K562 (cell line): ENCODE measurements around the gene HMBS. TPM values are rescaled to one million over a fixed set of nuclear protein-coding genes. Genes with fewer than 3 reads are reported as not detected.

Experiments
- CBX2 ChIP-seq: fragments of 200-600 bp; sonication (generic); IDR thresholded peaks from one replicate; pipeline ENCODE4 v1.6.1; 2012; ENCODE audit warnings: mild to moderate bottlenecking, low read length, inconsistent platforms; ENCODE audit not compliant: insufficient read depth, poor library complexity, severe bottlenecking
- CBX5 ChIP-seq: IDR thresholded peaks from 2 replicates; pipeline ENCODE4 v1.6.1; 2014; ENCODE audit warnings: low read depth, borderline replicate concordance
- CHAMP1 ChIP-seq: fragments of 450-650 bp; IDR thresholded peaks from 2 replicates; pipeline ENCODE4 v1.6.1; 2016; ENCODE audit warnings: mild to moderate bottlenecking
- CLOCK ChIP-seq: fragments of 250-450 bp; sonication (Bioruptor Pico); IDR thresholded peaks from 2 replicates; pipeline ENCODE4 v1.4.0; 2020; ENCODE audit warnings: mild to moderate bottlenecking, moderate library complexity, borderline replicate concordance
- DIDO1 ChIP-seq: fragments of 450-650 bp; IDR thresholded peaks from 2 replicates; pipeline ENCODE4 v1.6.1; 2016; ENCODE audit warnings: low read depth, missing biosample characterization, missing genetic modification characterization
- HEY1 ChIP-seq: fragments of 250-450 bp; sonication (Bioruptor Pico); IDR thresholded peaks from 2 replicates; pipeline ENCODE4 v1.5.0; 2020; ENCODE audit warnings: mild to moderate bottlenecking, moderate library complexity, borderline replicate concordance
- HNRNPH1 ChIP-seq: fragments of 200-400 bp; formaldehyde crosslinking; optimal IDR thresholded peaks from 2 replicates; pipeline ENCODE3; 2017; ENCODE audit warnings: low read depth, mild to moderate bottlenecking, low read length, moderate library complexity
- LEF1 ChIP-seq: fragments of 450-650 bp; IDR thresholded peaks from 2 replicates; pipeline ENCODE4 v1.6.1; 2016; ENCODE audit warnings: mild to moderate bottlenecking
- MAZ ChIP-seq, 2 experiments: fragments of 450-650 bp in 1 of 2; sonication (generic) in 1 of 2; formaldehyde crosslinking; IDR thresholded peaks in 1 of 2; conservative IDR thresholded peaks in 1 of 2; 2 replicates each; pipeline versions ENCODE4 v1.4.0 to v1.5.0; 2020; ENCODE audit warnings: mild to moderate bottlenecking in 1 of 2, missing genetic modification reagents in 1 of 2
- MEIS2 ChIP-seq: fragments of 450-650 bp; IDR thresholded peaks from 2 replicates; pipeline ENCODE4 v1.6.1; 2014; ENCODE audit warnings: mild to moderate bottlenecking; ENCODE audit not compliant: partially characterized antibody
- NFXL1 ChIP-seq: fragments of 450-650 bp; formaldehyde crosslinking; IDR thresholded peaks from 2 replicates; pipeline ENCODE4 v1.4.0; 2021; ENCODE audit warnings: mild to moderate bottlenecking
- POLR2AphosphoS2 ChIP-seq: IDR thresholded peaks from 2 replicates; pipeline ENCODE4 v1.6.1; 2012; ENCODE audit warnings: low read length, improper control_type of control experiment
- PTRF ChIP-seq: fragments of 450-650 bp; IDR thresholded peaks from 2 replicates; pipeline ENCODE4 v1.6.1; 2016; ENCODE audit warnings: mild to moderate bottlenecking, missing genetic modification characterization, missing compliant biosample characterization
- ZBTB26 ChIP-seq: fragments of 450-650 bp; formaldehyde crosslinking; IDR thresholded peaks from 2 replicates; pipeline ENCODE4 v1.4.0; 2022; ENCODE audit warnings: missing genetic modification characterization
- ZBTB9 ChIP-seq: fragments of 450-650 bp; formaldehyde crosslinking; IDR thresholded peaks from 2 replicates; pipeline ENCODE4 v1.4.0; 2020; ENCODE audit warnings: mild to moderate bottlenecking, moderate library complexity
- ZNF324 ChIP-seq: fragments of 250-450 bp; sonication (Bioruptor Pico); IDR thresholded peaks from 2 replicates; pipeline ENCODE4 v1.4.0; 2020; ENCODE audit warnings: mild to moderate bottlenecking
- ZNF511 ChIP-seq: sonication (generic); formaldehyde crosslinking; IDR thresholded peaks from 2 replicates; pipeline ENCODE4 v1.8.0; 2022; ENCODE audit warnings: mild to moderate bottlenecking, missing genetic modification reagents
- polyA plus RNA-seq, 8 experiments: library from polyadenylated mRNA; depleted of rRNA in 4 of 8; stranded (reverse) in 5 of 8; unstranded in 3 of 8; fragments of >200 nt; fragmentation: Nextera tagmentation in 2 of 8; fragmentation: Illumina TruSeq in 1 of 8; extraction: Ambion mirVana in 2 of 8; extraction: Trizol in 1 of 8; gene quantifications; 2 replicates each; pipeline versions ENCODE4 v1.2.1 to v1.2.3, GENCODE V29; 2011 to 2014; ENCODE audit warnings: inconsistent platforms in 1 of 8, missing spikeins in 1 of 8
- total RNA-seq, 7 experiments: library from RNA; depleted of rRNA in 6 of 7; stranded (reverse); fragments of >200 nt in 6 of 7; fragmentation: Illumina TruSeq in 2 of 7; extraction: Trizol in 2 of 7; gene quantifications; 2 replicates each; pipeline versions ENCODE4 v1.2.1 to v1.2.3, GENCODE V29; 2011 to 2021; ENCODE audit warnings: low replicate concordance in 1 of 7

HMBS gene
- total and polyA plus RNA-seq, 9 of the 15 experiments (the other 6 are each of a cell fraction or from before 2014, with no cell fraction given) = 56.9 to 385 (median 286) TPM

- TF ChIP-seq CBX5 (no peak), PTRF (tag) (no peak), MAZ (CRISPR knock-in tag; conservative IDR thresholded peaks at IDR 0.05 in 1 of 2, IDR thresholded peaks at IDR 0.05 in 1 of 2) (peak; percentile 76 to 91), HEY1 (CRISPR knock-in tag) (no peak), ZBTB9 (CRISPR knock-in tag) (0 out of 2 replicates have a peak, but pooled peaks have one; percentile 18), POLR2AphosphoS2 (peak; percentile 48; the same call in 1 of the 2 replicates), MEIS2 (no peak), ZNF324 (CRISPR knock-in tag) (no peak), CHAMP1 (no peak), DIDO1 (no peak), CLOCK (CRISPR knock-in tag) (no peak), HNRNPH1 (no peak), ZNF511 (CRISPR knock-in tag) (peak; percentile 62; the same call in 1 of the 2 replicates), LEF1 (0 out of 2 replicates have a peak, but pooled peaks have one; percentile 30), ZBTB26 (CRISPR knock-in tag) (no peak), CBX2 (no peak), NFXL1 (no peak)
These were observed 27.5 kb upstream of the HMBS start, which contains the start of gene HYOU1 (continued) for GRCh38 chr11:119057000-119057769.
